Heart right ventricle (tissue), 16 donors: ENCODE measurements around the gene PPM1E. TPM values are rescaled to one million over a fixed set of nuclear protein-coding genes. Genes with fewer than 3 reads are reported as not detected.
A peak's percentile ranks its signal among the peaks of the same experiment; 100 is the strongest.

Experiments
- ATAC-seq, 8 donors: fragments of 200-7000 bp; cut with Tn5 transposase; one replicate each; pipeline ENCODE4 v1.9.1; 2020; ENCODE audit warnings: mild to moderate bottlenecking in 8 of 8, moderate library complexity in 8 of 8, moderate number of reproducible peaks in 1 of 8
- DNase-seq, 2 donors: peaks; one replicate each; pipeline ENCODE4 v3.0.0-alpha.2; 2020
- H3K27ac ChIP-seq, 10 donors: fragments of 200-600 bp; sonication (generic) in 2 of 10; one replicate each; pipeline versions ENCODE4 v1.5.0 to v1.8.0; 2020 to 2022; ENCODE audit warnings: mild to moderate bottlenecking in 3 of 10
- H3K27me3 ChIP-seq, 7 donors: fragments of 200-600 bp; one replicate each; pipeline ENCODE4 v1.8.0; 2021 to 2022; ENCODE audit warnings: mild to moderate bottlenecking in 2 of 7
- H3K36me3 ChIP-seq, 9 donors: fragments of 200-600 bp; sonication (generic) in 1 of 9; one replicate each; pipeline versions ENCODE4 v1.5.0 to v1.8.0; 2020 to 2022; ENCODE audit warnings: mild to moderate bottlenecking in 2 of 9
- H3K4me1 ChIP-seq, 9 donors: fragments of 200-600 bp; sonication (generic) in 1 of 9; one replicate each; pipeline versions ENCODE4 v1.5.0 to v1.8.0; 2020 to 2022; ENCODE audit warnings: mild to moderate bottlenecking in 4 of 9
- H3K4me3 ChIP-seq, 10 donors: fragments of 200-600 bp; sonication (generic) in 2 of 10; one replicate each; pipeline versions ENCODE4 v1.5.0 to v1.8.0; 2020 to 2022; ENCODE audit warnings: mild to moderate bottlenecking in 7 of 10, moderate library complexity in 2 of 10
- H3K9me3 ChIP-seq, 11 donors: fragments of 200-600 bp in 10 of 11; sonication (generic) in 2 of 11; one replicate each; pipeline versions ENCODE4 v1.5.0 to v1.8.0; 2013 to 2022; ENCODE audit warnings: mild to moderate bottlenecking in 2 of 11, control low read depth in 1 of 11, moderate library complexity in 1 of 11
- CTCF ChIP-seq, 9 donors: fragments of 200-600 bp; sonication (generic) in 2 of 9; IDR thresholded peaks; one replicate each; pipeline versions ENCODE4 v1.5.0 to v1.8.0; 2021 to 2022; ENCODE audit warnings: antibody characterized with exemption in 9 of 9, mild to moderate bottlenecking in 5 of 9, moderate library complexity in 1 of 9
- WGBS, 2 donors: extraction: QIAGEN DNeasy Blood & Tissue Kit; methylation state at CpG; one replicate each; pipeline ENCODE4 v1.1.7; 2013; ENCODE audit warnings: inconsistent platforms in 1 of 2; 5-methylcytosine and 5-hydroxymethylcytosine counted together
- intact Hi-C, 10 donors: fragments of 100-400 bp; cut with DNase I; formaldehyde crosslinking; loops; one replicate each; pipeline versions ENCODE4 v1.11.1 to v1.14.2; 2022
- polyA plus RNA-seq, 2 donors: library from polyadenylated mRNA; stranded (reverse); fragments of 200-250 nt; gene quantifications; one replicate each; pipeline ENCODE4 v1.2.3, GENCODE V29; 2013
- total RNA-seq, 10 donors: library from RNA; stranded (reverse); fragmentation: NEBNext Ultra II Directional in 3 of 10; extraction: Animal tissue kit (Norgen Biotek cat#: 25700) in 3 of 10; gene quantifications; one replicate each; pipeline versions ENCODE4 v1.2.1 to v1.2.4, GENCODE V29; 2021 to 2023
- donor health status: Arrhythmogenic right ventricular cardiomyopathy.
- donor health status: ischemic (EF 13 %, LVEDD 7.1; RV severe dilation, severe dysfunction).
- donor health status: healthy with polysubstance abuse.
- donor health status: DM: no; HTN: yes; CAD: no.
- donor health status: DM: no; HTN: no; CAD: no.
- donor health status: ischemic (EF 25% LVEDD 6.9; RV normal size, moderate dysfunction).
- donor health status: ischemic (EF 25% LVEDD 5.7; RV mildly dilated, moderate dysfunction).
- donor health status: healthy.
- donor health status: DM: yes; HTN: yes; CAD: no.
- donor health status: Ischemic cardiomyopathy.
- donor health status: ischemic (EF 35%, LVEDD 5.7; RV mildly dilated, moderate dysfunction).
- donor health status: nonischemic (EF 11% LVEDD 7.7; RV severe dilation, severe dysfunction).
- donor health status: DM: yes; HTN: yes; CAD: no.
- donor health status: PGD.
- donor health status: ischemic (EF 29% LVEDD 5.4; RV normal size, mild dysfunction).
- donor health status: nonischemic (EF 23%, LVEDD 6.1; RV moderate dilation, normal function).

Gene PPM1E
- total and polyA plus RNA-seq, 12 donors = 0.14 to 3.1 (median 0.41) TPM

GRCh38 chr17:58969156-58969555 lies 213.5 kb downstream of the PPM1E start:
- 30 to 33% methylated on average over 1 of the region's 1 CpG for WGBS, 2 donors
- H3K4me3 ChIP-seq = no peak overlapping the region
- intact Hi-C loops = no loop called here
- ATAC-seq = no peak
- TF ChIP-seq CTCF (IDR thresholded peaks at IDR 0.05) = no peak
- H3K27me3 ChIP-seq = no peaks in the 10 kb centered on the region
- H3K27ac ChIP-seq = no peak overlapping the region
- no peak for DNase-seq
- no peaks in the 10 kb centered on the region for H3K36me3 ChIP-seq
- no peaks in the 10 kb centered on the region for H3K9me3 ChIP-seq
- no peaks in the 10 kb centered on the region for H3K4me1 ChIP-seq

GRCh38 chr17:58969612-58970011 lies 214.0 kb downstream of the PPM1E start:
- no peak for DNase-seq

GRCh38 chr17:58970609-58971450 lies 215.2 kb downstream of the PPM1E start:
- ATAC-seq = peak in 1 of 8 donors; percentile 28
- H3K27me3 ChIP-seq = no peaks in the 10 kb centered on the region
- no peaks in the 10 kb centered on the region for H3K9me3 ChIP-seq
- no peak overlapping the region for H3K4me3 ChIP-seq
- intact Hi-C loops = no loop called here
- DNase-seq = no peak
- TF ChIP-seq CTCF (IDR thresholded peaks at IDR 0.05) = no peak
- no peak overlapping the region for H3K27ac ChIP-seq
- WGBS, 2 donors = 66 to 72% methylated on average over 7 of the region's 7 CpGs
- H3K4me1 ChIP-seq = no peaks in the 10 kb centered on the region
- H3K36me3 ChIP-seq = no peaks in the 10 kb centered on the region

More at GRCh38 chr17:58969612-58970011, 214.0 kb downstream of the PPM1E start:
- H3K4me3 ChIP-seq = no peak overlapping the region
- no peak for ATAC-seq
- H3K27me3 ChIP-seq = no peaks in the 10 kb centered on the region
- H3K9me3 ChIP-seq = no peaks in the 10 kb centered on the region
- WGBS, 2 donors = 91 to 94% methylated on average over 4 of the region's 4 CpGs
- intact Hi-C loops = no loop called here
- TF ChIP-seq CTCF (IDR thresholded peaks at IDR 0.05) = no peak
- H3K27ac ChIP-seq = no peak overlapping the region
- no peaks in the 10 kb centered on the region for H3K36me3 ChIP-seq
- H3K4me1 ChIP-seq = no peaks in the 10 kb centered on the region

- no peak for TF ChIP-seq CTCF (IDR thresholded peaks at IDR 0.05)
- H3K27me3 ChIP-seq = no peaks in the 10 kb centered on the region
- no peaks in the 10 kb centered on the region for H3K36me3 ChIP-seq
- no peak overlapping the region for H3K4me3 ChIP-seq
- no peaks in the 10 kb centered on the region for H3K4me1 ChIP-seq
- no peak for DNase-seq
- no peak for ATAC-seq
- intact Hi-C loops = no loop called here
- no peak overlapping the region for H3K27ac ChIP-seq
- 70 to 85% methylated on average over 2 of the region's 2 CpGs for WGBS, 2 donors
- no peaks in the 10 kb centered on the region for H3K9me3 ChIP-seq
Observed at GRCh38 chr17:58974354-58974753, 218.7 kb downstream of the PPM1E start.
